ENCODE measurements around the gene OR2F1. TPM values are rescaled to one million over a fixed set of nuclear protein-coding genes. Genes with fewer than 3 reads are reported as not detected.

The OR2F1 gene
- 0.09 TPM in 1 of 2 replicates, not detected in the other for total RNA-seq (ENCODE audit: low replicate concordance)

GRCh38 chr7:143954544-143954943 lies at the start of gene OR2F1:
Gene OR2F1, plus strand, starts transcription at chr7:143954844. Its CDS starts 5,127 bp downstream, at chr7:143959971.
- TF ChIP-seq CTCF (IDR thresholded peaks at IDR 0.05; ENCODE audit: insufficient read depth, low read length) = no peak
- DNase-seq (ENCODE audit: low read depth) = no peak
- no peak within 1 kb of the TSS for H3K4me3 ChIP-seq (ENCODE audit: low read depth, low read length)

GRCh38 chr7:143905509-143905908 lies 49.1 kb upstream of the OR2F1 start:
- no peak for TF ChIP-seq CTCF (IDR thresholded peaks at IDR 0.05; ENCODE audit: insufficient read depth, low read length)
- no peak overlapping the region for H3K4me3 ChIP-seq (ENCODE audit: low read depth, low read length)
- no peak for DNase-seq (ENCODE audit: low read depth)

- no peak for TF ChIP-seq CTCF (IDR thresholded peaks at IDR 0.05; ENCODE audit: insufficient read depth, low read length)
- DNase-seq (ENCODE audit: low read depth) = no peak
- no peak overlapping the region for H3K4me3 ChIP-seq (ENCODE audit: low read depth, low read length)
Measured at GRCh38 chr7:143906151-143906550, 48.5 kb upstream of the OR2F1 start.

GRCh38 chr7:143906895-143907294 lies 47.7 kb upstream of the OR2F1 start:
- H3K4me3 ChIP-seq (ENCODE audit: low read depth, low read length) = no peak overlapping the region
- TF ChIP-seq CTCF (IDR thresholded peaks at IDR 0.05; ENCODE audit: insufficient read depth, low read length) = no peak
- no peak for DNase-seq (ENCODE audit: low read depth)

GRCh38 chr7:143908120-143908519 lies 46.5 kb upstream of the OR2F1 start:
- H3K4me3 ChIP-seq (ENCODE audit: low read depth, low read length) = no peak overlapping the region
- no peak for DNase-seq (ENCODE audit: low read depth)
- no peak for TF ChIP-seq CTCF (IDR thresholded peaks at IDR 0.05; ENCODE audit: insufficient read depth, low read length)

GRCh38 chr7:143909863-143910262 lies 44.8 kb upstream of the OR2F1 start:
- no peak for TF ChIP-seq CTCF (IDR thresholded peaks at IDR 0.05; ENCODE audit: insufficient read depth, low read length)
- no peak overlapping the region for H3K4me3 ChIP-seq (ENCODE audit: low read depth, low read length)
- peak; percentile 51 for DNase-seq (ENCODE audit: low read depth)

All from fibroblast of the aortic adventitia (primary cell).